GM23248 (cell line): Measurements from ENCODE around the gene DPP6.

Experiments used
- EZH2 ChIP-seq: fragments of 200-600 bp; sonication (generic); IDR thresholded peaks from 2 replicates; pipeline ENCODE4 v1.6.1; 2018; ENCODE audit warnings: antibody characterized with exemption, mild to moderate bottlenecking; ENCODE audit not compliant: insufficient read depth, poor library complexity, severe bottlenecking
- EZH2phosphoT487 ChIP-seq: fragments of 200-600 bp; sonication (generic); IDR thresholded peaks from 2 replicates; pipeline ENCODE4 v1.6.1; 2018; ENCODE audit warnings: antibody characterized with exemption, moderate library complexity, mild to moderate bottlenecking, low read depth; ENCODE audit not compliant: insufficient read depth

DNA sequence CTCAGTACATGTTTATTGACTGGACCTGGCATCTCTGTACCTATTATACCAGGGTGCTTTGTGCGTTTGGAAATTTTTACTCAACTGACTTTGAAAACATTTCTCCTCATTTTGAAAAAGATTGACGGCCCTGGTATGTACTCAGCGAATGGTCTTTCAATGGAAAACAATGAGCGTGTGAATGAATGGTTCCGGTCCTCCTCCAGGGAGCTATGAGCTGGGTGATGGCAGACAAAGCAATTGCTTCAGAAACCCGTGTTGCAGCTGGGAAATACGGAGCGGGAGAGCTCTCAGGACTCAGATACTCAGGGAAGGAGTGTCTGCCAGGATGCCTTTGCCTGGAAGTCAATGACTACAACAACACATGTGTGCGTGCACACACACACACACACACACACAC is 824.8 kb downstream of the DPP6 start:
- TF ChIP-seq EZH2phosphoT487: no peak
- no peak for TF ChIP-seq EZH2
